ELR (cell line): ENCODE data around the gene NBAS.

Experiments
- DNase-seq: peaks from one replicate; pipeline ENCODE4 v3.0.0-alpha.2; 2015; ENCODE audit warnings: low read depth

The NBAS gene

DNA sequence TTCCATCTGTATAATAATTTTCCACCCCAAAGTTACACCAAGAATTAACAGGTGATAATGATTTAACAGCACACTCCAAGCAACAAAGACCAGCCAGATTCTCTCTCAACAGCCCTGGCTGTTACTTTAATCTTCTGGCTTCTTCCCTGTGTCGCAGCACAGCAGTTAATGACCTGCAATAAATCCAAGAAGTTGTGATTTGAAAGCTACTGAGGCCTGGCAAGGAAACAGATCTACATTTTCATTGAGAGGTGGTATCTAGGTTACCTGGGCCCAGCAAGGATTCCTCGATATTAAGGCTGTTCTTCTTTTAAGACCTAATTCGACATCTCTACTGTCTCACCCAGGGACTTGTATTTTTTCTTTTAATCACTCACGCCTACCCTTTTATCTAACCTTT lies 433.8 kb downstream of the NBAS start:
- DNase-seq = no peak

DNA sequence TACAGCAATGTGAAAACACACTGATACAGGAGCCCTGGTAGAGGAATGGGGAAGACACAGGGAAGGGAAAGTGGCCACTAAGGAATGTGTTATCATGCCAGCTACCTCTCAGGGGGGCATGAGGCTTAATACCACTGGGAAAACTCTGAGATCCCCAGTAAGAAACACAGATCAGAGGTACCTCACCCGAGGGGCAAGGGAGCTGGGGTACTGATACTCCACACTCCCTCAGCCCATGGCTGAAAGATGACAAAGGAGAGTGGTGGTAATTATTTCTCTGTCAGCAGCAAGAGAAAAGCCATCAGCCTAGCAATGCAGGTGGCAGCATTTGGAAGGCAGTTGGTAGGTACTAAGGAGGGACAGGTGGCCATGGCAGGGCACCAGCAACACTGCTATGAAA lies 434.8 kb downstream of the NBAS start:
- DNase-seq = no peak

DNA sequence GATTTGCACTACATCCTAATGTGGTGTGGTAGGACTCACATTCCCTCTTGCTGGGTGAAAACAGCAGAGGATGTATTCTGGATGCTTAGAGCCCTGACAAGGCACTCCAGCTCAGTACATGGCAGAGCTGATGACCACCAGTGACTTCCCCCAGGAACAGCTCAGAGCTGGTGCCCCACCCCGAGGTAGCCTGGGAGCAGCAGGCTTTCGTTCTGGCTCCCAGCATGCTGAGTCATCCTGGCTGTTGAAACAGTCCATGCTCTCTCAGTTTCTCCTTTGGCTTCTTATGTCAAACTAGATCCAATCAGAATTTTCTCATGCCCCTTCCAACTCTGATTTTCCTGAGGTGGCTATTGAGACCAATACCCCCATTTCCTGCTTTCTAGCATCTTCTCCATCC lies 438.2 kb downstream of the NBAS start:
- DNase-seq = peak; percentile 28

DNA sequence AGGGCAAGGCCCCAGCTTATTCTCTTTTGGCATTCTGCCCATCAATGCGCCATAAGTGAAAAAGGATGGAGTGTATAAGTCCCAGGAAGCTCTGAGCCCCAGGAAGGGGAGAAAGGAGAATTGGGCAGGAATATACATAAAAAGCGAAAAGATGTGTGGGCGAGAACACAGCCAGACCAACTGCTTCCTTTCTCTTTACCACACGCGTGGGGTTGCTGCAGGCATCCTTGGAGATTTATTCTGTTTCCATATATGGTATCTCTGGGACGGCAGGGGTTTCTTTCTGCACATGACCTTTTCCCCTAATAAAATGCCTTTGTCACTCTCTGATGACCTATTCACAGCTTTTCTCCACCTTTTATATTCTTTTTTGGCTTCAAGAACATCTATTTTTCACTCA lies 440.5 kb downstream of the NBAS start:
- no peak for DNase-seq

DNA sequence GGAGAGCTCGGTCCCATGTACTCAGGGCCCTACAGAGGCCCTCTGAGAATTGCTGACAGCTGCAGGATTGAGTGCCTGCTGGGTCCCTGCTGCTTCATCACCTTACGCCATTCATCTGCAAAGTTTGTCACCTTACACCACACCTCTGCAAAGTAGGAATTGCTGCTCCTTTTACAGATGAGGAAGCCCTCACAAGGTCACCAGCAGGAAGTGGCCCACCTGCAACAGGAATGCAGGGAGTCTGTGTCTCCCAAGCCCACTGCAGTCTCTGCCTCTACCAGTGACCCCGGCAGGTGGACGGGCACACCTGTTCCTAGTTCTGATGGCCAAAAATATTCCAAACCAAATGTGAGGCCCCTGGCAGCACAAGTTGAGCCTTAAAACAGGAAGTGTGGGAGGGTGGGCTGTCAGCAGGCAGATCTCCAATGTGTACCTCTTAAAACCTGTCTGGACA lies 441.4 kb downstream of the NBAS start:
- DNase-seq = no peak

DNA sequence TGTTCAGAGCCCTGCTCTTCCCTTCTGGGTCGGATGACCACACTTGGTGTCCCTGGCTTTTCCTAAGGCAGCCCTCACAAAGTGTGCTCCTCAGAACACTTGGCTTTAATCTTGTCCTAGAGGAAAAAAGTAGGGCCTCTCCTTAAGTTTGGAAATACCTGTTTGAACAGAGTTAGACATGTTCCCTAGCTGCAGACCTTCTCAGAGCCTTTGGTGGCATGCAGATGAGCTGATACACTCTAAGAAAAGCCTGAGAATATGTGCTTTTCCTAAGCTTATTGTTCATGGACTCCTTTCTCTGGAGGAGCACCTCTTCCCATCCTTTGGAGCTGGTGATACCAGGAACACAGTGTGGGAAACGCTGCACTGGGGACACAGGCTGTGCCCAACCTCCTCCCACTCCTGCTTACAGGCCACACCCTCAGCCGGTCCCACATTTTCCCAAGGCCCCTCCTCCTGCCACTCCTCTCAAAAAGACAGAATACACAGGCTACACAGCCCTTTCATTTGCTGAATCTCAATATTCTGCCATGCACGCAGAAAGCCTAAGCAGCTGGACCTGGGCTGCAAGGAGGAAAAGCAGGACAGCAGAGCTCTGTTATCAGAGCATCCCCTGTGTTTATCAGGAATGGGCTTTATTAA lies 443.6 kb downstream of the NBAS start:
- no peak for DNase-seq
